Endothelial cell of umbilical vein (primary cell): Measurements from ENCODE around the gene PAK2. TPM values are rescaled to one million over a fixed set of nuclear protein-coding genes. Genes with fewer than 3 reads are reported as not detected.

Experiments
- BruUV-seq: library from RNA; stranded (reverse); fragments of 400-500 nt; replicated peaks from 2 replicates; lab custom pipeline; 2021; lab: Mats Ljungman, UMichigan
- CTCF ChIA-PET: fragments of 300-600, 350-600 bp; sonication (Branson Sonifier 250); formaldehyde crosslinking; loops from one replicate; lab custom pipeline; 2021; ENCODE audit warnings: antibody characterized with exemption, inconsistent platforms; lab: Charles Lee
- POLR2A ChIA-PET: fragments of 300-600, 350-600 bp; sonication (Branson Sonifier 250); formaldehyde crosslinking; loops from one replicate; lab custom pipeline; 2021; ENCODE audit warnings: antibody characterized with exemption, inconsistent platforms; lab: Charles Lee
- DNase-seq: peaks from one replicate; pipeline ENCODE4 v3.0.0-alpha.2; 2011; ENCODE audit warnings: low read depth, low spot score
- FAIRE-seq: peaks from 2 replicates; lab custom pipeline; 2011; peaks lifted over from hg19 to GRCh38; lab: Jason Lieb, UNC
- H2AFZ ChIP-seq: 2 replicates; pipeline ENCODE4 v1.6.0; 2012; ENCODE audit warnings: low read depth, low read length, control low read depth, inconsistent platforms
- H3K27ac ChIP-seq: 2 replicates; pipeline ENCODE4 v1.5.1; 2011; ENCODE audit warnings: low read depth, mild to moderate bottlenecking, control low read depth, low read length, moderate library complexity; ENCODE audit not compliant: insufficient read depth
- H3K27me3 ChIP-seq, 2 experiments: 2 replicates each; pipeline versions ENCODE4 v1.6.0 to v1.6.1; 2011; ENCODE audit warnings: low read length in 2 of 2, mixed read lengths in 1 of 2; ENCODE audit not compliant: control insufficient read depth in 2 of 2, insufficient read depth in 2 of 2
- H3K36me3 ChIP-seq, 2 experiments: 2 replicates in 1 of 2; 3 replicates in 1 of 2; pipeline ENCODE4 v1.5.1; 2011; ENCODE audit warnings: low read length in 2 of 2, mild to moderate bottlenecking in 1 of 2, moderate library complexity in 1 of 2; ENCODE audit not compliant: control insufficient read depth in 2 of 2, insufficient read depth in 2 of 2; ENCODE audit errors: extremely low read depth in 1 of 2
- H3K4me1 ChIP-seq: 3 replicates; pipeline ENCODE4 v1.5.1; 2011; ENCODE audit warnings: mild to moderate bottlenecking, low read length; ENCODE audit not compliant: control insufficient read depth, insufficient read depth; ENCODE audit errors: extremely low read depth
- H3K4me2 ChIP-seq: 2 replicates; pipeline ENCODE4 v1.6.1; 2011; ENCODE audit warnings: low read length, control low read depth, mixed read lengths; ENCODE audit not compliant: insufficient read depth
- H3K4me3 ChIP-seq, 3 experiments: fragments of 200-600 bp in 1 of 3; sonication (generic), shearing (Covaris generic) in 1 of 3; replicated peaks in 1 of 3; 2 replicates each; pipeline ENCODE4 v1.5.1; 2011 to 2016; ENCODE audit warnings: control low read depth in 3 of 3, low read length in 3 of 3, mild to moderate bottlenecking in 2 of 3, inconsistent platforms in 1 of 3, low read depth in 1 of 3, moderate library complexity in 1 of 3; ENCODE audit not compliant: insufficient read depth in 1 of 3
- H3K79me2 ChIP-seq: 2 replicates; pipeline ENCODE4 v1.6.0; 2012; ENCODE audit warnings: low read length, inconsistent platforms; ENCODE audit not compliant: control insufficient read depth, insufficient read depth
- H3K9ac ChIP-seq: replicated peaks from 2 replicates; pipeline ENCODE3; 2011; ENCODE audit warnings: low read length, control low read depth; ENCODE audit not compliant: insufficient read depth; ENCODE audit errors: extremely low read depth
- H3K9me1 ChIP-seq: replicated peaks from 3 replicates; pipeline ENCODE4 v1.6.0; 2011; ENCODE audit warnings: mild to moderate bottlenecking, low read length; ENCODE audit not compliant: control insufficient read depth, insufficient read depth; ENCODE audit errors: extremely low read depth
- H3K9me3 ChIP-seq: replicated peaks from 2 replicates; pipeline ENCODE4 v1.5.1; 2012; ENCODE audit warnings: low read length, inconsistent platforms; ENCODE audit not compliant: control insufficient read depth, insufficient read depth
- H4K20me1 ChIP-seq: replicated peaks from 2 replicates; pipeline ENCODE3; 2011; ENCODE audit warnings: mild to moderate bottlenecking, low read length; ENCODE audit not compliant: control insufficient read depth, insufficient read depth; ENCODE audit errors: extremely low read depth
- CTCF ChIP-seq, 2 donors: IDR thresholded peaks; 1 replicate in 1 of 2; 2 replicates in 1 of 2; pipeline ENCODE4 v1.5.1; 2011; ENCODE audit warnings: low read length in 2 of 2, mild to moderate bottlenecking in 2 of 2, moderate library complexity in 2 of 2, control low read depth in 1 of 2, inconsistent platforms in 1 of 2, low read depth in 1 of 2; ENCODE audit not compliant: insufficient read depth in 1 of 2; ENCODE audit errors: extremely low read depth in 1 of 2
- EZH2 ChIP-seq: IDR thresholded peaks from 2 replicates; pipeline ENCODE4 v1.6.1; 2012; ENCODE audit warnings: borderline replicate concordance, low read depth, mild to moderate bottlenecking, moderate library complexity, low read length, inconsistent platforms; ENCODE audit not compliant: severe bottlenecking
- FOS ChIP-seq: IDR thresholded peaks from 2 replicates; pipeline ENCODE4 v1.6.1; 2011; ENCODE audit warnings: mild to moderate bottlenecking, low read length, moderate library complexity, borderline replicate concordance; ENCODE audit not compliant: insufficient read depth
- GATA2 ChIP-seq: IDR thresholded peaks from 2 replicates; pipeline ENCODE4 v1.7.0; 2011; ENCODE audit warnings: low read depth, mild to moderate bottlenecking, moderate library complexity, mixed read lengths, low read length; ENCODE audit not compliant: insufficient read length, insufficient read depth
- JUN ChIP-seq: IDR thresholded peaks from 2 replicates; pipeline ENCODE4 v1.6.1; 2011; ENCODE audit warnings: borderline replicate concordance, low read depth; ENCODE audit not compliant: insufficient read length, insufficient read depth
- MAX ChIP-seq: IDR thresholded peaks from 2 replicates; pipeline ENCODE4 v1.6.1; 2011; ENCODE audit not compliant: insufficient read depth, insufficient read length
- MYC ChIP-seq: IDR thresholded peaks from one replicate; pipeline ENCODE4 v1.6.1; 2011; ENCODE audit warnings: mild to moderate bottlenecking, low read depth, low read length
- POLR2A ChIP-seq: IDR thresholded peaks from 2 replicates; pipeline ENCODE4 v1.6.1; 2012; ENCODE audit warnings: low read depth, mild to moderate bottlenecking, control low read depth, low read length
- POLR2AphosphoS5 ChIP-seq: IDR thresholded peaks from 2 replicates; pipeline ENCODE4 v1.6.1; 2012; ENCODE audit warnings: low read depth, mild to moderate bottlenecking, control low read depth, low read length, moderate library complexity; ENCODE audit not compliant: insufficient read depth
- dilution Hi-C: fragments of 300-500 bp; cut with MboI; formaldehyde crosslinking; loops from one replicate; pipeline ENCODE4 v1.15.0; 2019; ENCODE audit warnings: low sequenced_read_pairs; ENCODE audit not compliant: extremely low pct_ligation_motif_present
- intact Hi-C: fragments of 100-400 bp; cut with micrococcal nuclease; formaldehyde crosslinking; loops from one replicate; pipeline ENCODE4 v1.10.0; 2022
- polyA plus RNA-seq, 4 experiments: library from polyadenylated mRNA; depleted of rRNA in 3 of 4; stranded (reverse) in 3 of 4; unstranded in 1 of 4; fragments of >200 nt; gene quantifications; 2 replicates each; pipeline versions ENCODE4 v1.2.1 to v1.2.3, GENCODE V29; 2011 to 2012; ENCODE audit warnings: missing spikeins in 1 of 4
- total RNA-seq: library from RNA; stranded (reverse); gene quantifications from 2 replicates; pipeline ENCODE4 v1.2.3, GENCODE V29; 2021

The PAK2 gene
- total and polyA plus RNA-seq, 2 donors (not counting 3 experiments of a cell fraction or from before 2014, with no cell fraction given), result 22.6 to 98.9 TPM

- H3K27me3 ChIP-seq, result peaks cover 0 to 2% of the 10 kb centered on the region in 2 experiments
- no peaks in the 10 kb centered on the region for H3K9me3 ChIP-seq
- ChIA-PET POLR2A (no interaction called here), CTCF (no interaction called here)
- TF ChIP-seq GATA2 (no peak), MAX (no peak), FOS (no peak), CTCF (IDR thresholded peaks at IDR 0.05; ENCODE audit: extremely low read depth in 1 of 2, insufficient read depth in 1 of 2, low read depth in 1 of 2, low read length in 2 of 2) (no peak), POLR2AphosphoS5 (no peak), EZH2 (no peak), POLR2A (no peak), JUN (no peak), MYC (no peak)
- H3K9ac ChIP-seq, result no peak overlapping the region
- H4K20me1 ChIP-seq, result no peaks in the 10 kb centered on the region
- no peaks in the 10 kb centered on the region for H3K4me1 ChIP-seq
- H3K4me2 ChIP-seq, result no peak overlapping the region
- H3K9me1 ChIP-seq, result no peaks in the 10 kb centered on the region
- intact Hi-C loops (no loop called here), dilution Hi-C loops (no loop called here)
- no peaks in the 10 kb centered on the region for H3K79me2 ChIP-seq
- no peak overlapping the region for H3K4me3 ChIP-seq
- H3K27ac ChIP-seq, result no peak overlapping the region
- BruUV-seq, result no TSS peak
- no peaks in the 10 kb centered on the region for H3K36me3 ChIP-seq
- no peak overlapping the region for H2AFZ ChIP-seq
- DNase-seq (no peak), FAIRE-seq (no peak)
Observed at GRCh38 chr3:196694941-196695848, 44.5 kb upstream of the PAK2 start.
